Stimulated activated CD8-positive, alpha-beta memory T cell treated with anti-CD3 and anti-CD28 coated beads, Interleukin-4, amount 100 ng/mL, for 24 hours (primary cell): ENCODE results near the gene IAPP.
"Not testable (repeated sequence)": the region's sequence is repeated elsewhere in the genome, so short reads cannot be mapped to it uniquely, and the experiment has no call there.

Source experiments
- DNase-seq: peaks from one replicate; pipeline ENCODE4 v3.0.0-alpha.2; 2020; ENCODE audit warnings: low read depth

The IAPP gene

GRCh38 chr12:21381320-21381719, 8.6 kb downstream of the IAPP start:
- DNase-seq: not testable (repeated sequence)

- no peak for DNase-seq
Measured at GRCh38 chr12:21384261-21384660, 11.6 kb downstream of the IAPP start.

- no peak for DNase-seq
Measured at GRCh38 chr12:21387174-21387573, 14.5 kb downstream of the IAPP start.

GRCh38 chr12:21392384-21392783, 19.7 kb downstream of the IAPP start:
- DNase-seq: no peak

GRCh38 chr12:21394828-21395626, 22.3 kb downstream of the IAPP start:
- not testable (repeated sequence) for DNase-seq

GRCh38 chr12:21413369-21414277, 40.9 kb downstream of the IAPP start:
- DNase-seq: no peak

- DNase-seq: no peak
Measured at GRCh38 chr12:21416511-21417121, 43.9 kb downstream of the IAPP start.

GRCh38 chr12:21418398-21418797, 45.7 kb downstream of the IAPP start:
- not testable (repeated sequence) for DNase-seq

- DNase-seq: not testable (repeated sequence)
Measured at GRCh38 chr12:21419009-21419699, 46.5 kb downstream of the IAPP start.

- no peak for DNase-seq
Measured at GRCh38 chr12:21428241-21428640, 55.5 kb downstream of the IAPP start.
